ENCODE results near the gene KAT8.

- TF ChIP-seq ZNF274 (IDR thresholded peaks at IDR 0.05; ENCODE audit: low read depth, low read length) (no peak), YY1 (IDR thresholded peaks at IDR 0.05; ENCODE audit: insufficient read depth, insufficient read length) (no peak)
Observed at GRCh38 chr16:31135535-31136286, 18.2 kb downstream of the KAT8 start, which contains the start of gene PRSS8.

Measured in NT2/D1 (cell line).